ENCODE measurements around the gene FLT1. TPM values are rescaled to one million over a fixed set of nuclear protein-coding genes. Genes with fewer than 3 reads are reported as not detected.

Gene FLT1
- total RNA-seq, 1 donor from 2014 or later = 0.60 TPM

DNA sequence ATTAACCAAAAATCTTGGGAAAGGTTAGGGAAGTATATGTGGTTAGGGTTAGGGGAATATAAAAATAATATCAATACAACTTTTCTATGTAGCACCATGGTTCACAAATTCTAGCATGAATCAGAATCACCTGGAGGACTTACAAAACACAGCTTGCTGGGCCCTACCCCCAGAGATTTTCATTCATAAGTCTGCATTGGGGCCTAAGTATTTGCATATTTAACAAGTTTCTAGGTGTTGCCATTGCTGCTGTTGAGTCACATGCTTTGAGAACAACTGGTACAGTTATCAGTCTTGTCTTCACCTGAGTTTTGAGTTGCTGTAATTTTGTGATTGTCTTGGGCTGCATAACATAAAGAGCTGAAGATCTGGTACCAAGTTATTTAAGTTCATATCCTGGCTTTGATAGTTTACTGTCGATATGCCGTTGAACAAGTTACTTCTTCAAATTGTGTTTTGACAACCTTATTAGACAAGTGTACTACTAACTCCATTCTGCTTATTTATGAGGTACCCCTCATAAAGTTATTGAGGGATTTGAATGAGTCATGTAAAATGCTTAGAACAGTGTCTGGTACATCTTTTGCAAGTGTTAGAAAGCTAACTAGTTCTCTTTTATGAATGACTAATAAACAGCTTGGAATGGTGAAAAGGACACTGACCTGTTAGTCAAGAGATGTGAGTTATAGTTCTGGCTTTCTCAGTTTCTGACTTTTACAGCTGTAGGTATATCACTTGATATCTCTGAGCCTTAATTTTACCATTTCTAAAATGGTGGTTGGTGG lies 223.7 kb downstream of the FLT1 start:
- Mint-ChIP-seq H3K4me1 (ENCODE audit: low read depth) (peaks cover 10% of the 10 kb centered on the region), H3K4me3 (ENCODE audit: unreplicated experiment) (no peak overlapping the region), H3K27ac (ENCODE audit: unreplicated experiment) (no peak overlapping the region), H3K36me3 (ENCODE audit: low read depth) (peaks cover 19% of the 10 kb centered on the region), H3K9me3 (ENCODE audit: low read depth) (no peaks in the 10 kb centered on the region), H3K27me3 (ENCODE audit: low read depth) (no peaks in the 10 kb centered on the region)
- no peak for DNase-seq (ENCODE audit: low spot score)
- no peak for TF ChIP-seq CTCF (IDR thresholded peaks at IDR 0.05)

DNA sequence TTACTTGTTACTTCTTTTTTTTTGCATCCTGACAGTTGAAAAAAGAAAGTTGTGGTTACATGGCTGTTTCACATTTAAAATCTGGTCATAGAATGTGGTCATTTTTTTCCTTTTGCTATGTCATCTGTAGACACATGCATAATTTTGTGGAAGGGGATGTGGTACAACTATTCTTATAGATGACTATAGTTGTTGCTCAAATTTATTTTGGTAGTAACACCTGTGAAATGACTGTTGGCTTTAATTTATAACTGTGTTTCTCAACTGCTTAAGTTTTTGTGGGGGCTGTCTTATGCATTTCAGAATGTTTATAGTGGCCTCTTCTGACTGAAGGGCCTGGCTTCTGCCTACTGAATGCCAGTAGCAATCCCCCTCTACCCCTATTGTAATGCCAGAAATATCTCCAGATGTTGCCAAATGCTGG lies 226.1 kb downstream of the FLT1 start:
- H3K27me3 Mint-ChIP-seq (ENCODE audit: low read depth) = no peaks in the 10 kb centered on the region
- H3K4me3 Mint-ChIP-seq (ENCODE audit: unreplicated experiment) = no peak overlapping the region
- H3K27ac Mint-ChIP-seq (ENCODE audit: unreplicated experiment) = no peak overlapping the region
- no peak for TF ChIP-seq CTCF (IDR thresholded peaks at IDR 0.05)
- H3K4me1 Mint-ChIP-seq (ENCODE audit: low read depth) = no peaks in the 10 kb centered on the region
- no peaks in the 10 kb centered on the region for H3K9me3 Mint-ChIP-seq (ENCODE audit: low read depth)
- H3K36me3 Mint-ChIP-seq (ENCODE audit: low read depth) = peaks cover 14% of the 10 kb centered on the region
- no peak for DNase-seq (ENCODE audit: low spot score)

DNA sequence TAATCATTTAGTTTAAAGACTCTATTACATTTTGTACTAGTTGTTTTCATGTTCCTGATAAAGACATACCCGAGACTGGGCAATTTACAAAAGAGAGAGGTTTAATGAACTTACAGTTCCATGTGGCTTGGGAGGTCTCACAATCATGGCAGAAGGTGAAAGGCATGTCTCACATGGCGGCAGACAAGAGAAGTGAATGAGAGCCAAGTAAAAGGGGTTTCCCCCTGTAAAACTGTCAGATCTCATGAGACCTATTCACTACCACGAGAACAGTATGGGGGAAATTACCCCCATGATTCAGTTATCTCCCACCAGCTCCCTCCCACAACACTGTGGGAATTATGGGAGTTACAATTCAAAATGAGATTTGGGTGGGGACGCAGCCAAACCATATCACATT lies 227.4 kb downstream of the FLT1 start:
- H3K9me3 Mint-ChIP-seq (ENCODE audit: low read depth) = no peaks in the 10 kb centered on the region
- no peak for TF ChIP-seq CTCF (IDR thresholded peaks at IDR 0.05)
- no peak overlapping the region for H3K27ac Mint-ChIP-seq (ENCODE audit: unreplicated experiment)
- no peaks in the 10 kb centered on the region for H3K27me3 Mint-ChIP-seq (ENCODE audit: low read depth)
- no peak for DNase-seq (ENCODE audit: low spot score)
- H3K4me3 Mint-ChIP-seq (ENCODE audit: unreplicated experiment) = no peak overlapping the region
- no peaks in the 10 kb centered on the region for H3K4me1 Mint-ChIP-seq (ENCODE audit: low read depth)
- H3K36me3 Mint-ChIP-seq (ENCODE audit: low read depth) = peaks cover 19% of the 10 kb centered on the region

DNA sequence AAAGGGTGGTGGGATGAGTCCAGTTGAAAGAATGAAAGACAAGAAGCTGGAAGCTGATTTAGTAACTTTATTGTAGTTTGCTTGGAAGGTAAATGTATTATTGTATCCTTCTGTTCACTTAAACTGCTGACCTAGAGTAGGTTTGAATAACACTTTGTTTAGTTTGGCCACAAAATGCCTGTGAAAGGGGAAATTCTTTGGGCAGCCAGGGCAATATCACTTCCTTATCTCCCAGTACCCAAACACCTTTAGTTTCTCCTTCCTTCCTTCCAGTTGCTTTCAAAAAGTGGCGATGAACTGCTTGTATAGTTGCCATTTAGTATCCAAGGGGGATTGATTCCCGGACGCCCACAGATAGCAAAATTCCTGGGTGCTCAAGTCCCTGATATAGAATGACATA lies 236.5 kb downstream of the FLT1 start:
- no peaks in the 10 kb centered on the region for H3K27me3 Mint-ChIP-seq (ENCODE audit: low read depth)
- H3K27ac Mint-ChIP-seq (ENCODE audit: unreplicated experiment) = no peak overlapping the region
- no peaks in the 10 kb centered on the region for H3K9me3 Mint-ChIP-seq (ENCODE audit: low read depth)
- H3K36me3 Mint-ChIP-seq (ENCODE audit: low read depth) = peaks cover 16% of the 10 kb centered on the region
- TF ChIP-seq CTCF (IDR thresholded peaks at IDR 0.05) = no peak
- DNase-seq (ENCODE audit: low spot score) = no peak
- no peaks in the 10 kb centered on the region for H3K4me1 Mint-ChIP-seq (ENCODE audit: low read depth)
- H3K4me3 Mint-ChIP-seq (ENCODE audit: unreplicated experiment) = no peak overlapping the region

DNA sequence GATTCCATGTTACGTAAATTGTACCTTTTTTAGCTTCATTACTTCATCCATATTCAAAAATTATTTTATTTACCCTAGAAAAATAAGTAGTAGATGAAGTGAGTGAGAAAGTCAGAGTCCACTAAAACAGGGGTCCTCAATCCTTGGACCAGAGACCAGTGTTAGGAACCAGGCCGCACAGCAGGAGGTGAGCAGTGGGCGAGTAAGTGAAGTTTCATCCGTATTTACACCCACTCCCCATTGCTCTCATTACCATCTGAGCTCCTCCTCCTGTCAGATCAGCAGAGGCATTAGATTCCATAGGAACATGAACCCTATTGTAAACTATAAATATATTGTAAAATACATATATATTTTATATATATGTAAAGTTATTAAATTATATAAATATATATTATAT lies 237.6 kb downstream of the FLT1 start:
- peaks cover 9% of the 10 kb centered on the region for H3K36me3 Mint-ChIP-seq (ENCODE audit: low read depth)
- H3K27ac Mint-ChIP-seq (ENCODE audit: unreplicated experiment) = no peak overlapping the region
- no peaks in the 10 kb centered on the region for H3K27me3 Mint-ChIP-seq (ENCODE audit: low read depth)
- no peak for TF ChIP-seq CTCF (IDR thresholded peaks at IDR 0.05)
- H3K4me1 Mint-ChIP-seq (ENCODE audit: low read depth) = no peaks in the 10 kb centered on the region
- H3K9me3 Mint-ChIP-seq (ENCODE audit: low read depth) = no peaks in the 10 kb centered on the region
- no peak for DNase-seq (ENCODE audit: low spot score)
- H3K4me3 Mint-ChIP-seq (ENCODE audit: unreplicated experiment) = no peak overlapping the region

Measured in chondrocyte (in vitro differentiated cells).